Neural cell (in vitro differentiated cells): ENCODE measurements around the gene PPHLN1.

ENCODE experiments used
- EP300 ChIP-seq: fragments of 450-650 bp; conservative IDR thresholded peaks from 2 replicates; pipeline ENCODE4 v1.6.1; 2014; ENCODE audit warnings: antibody characterized with exemption, mild to moderate bottlenecking, moderate library complexity; ENCODE audit not compliant: poor library complexity, severe bottlenecking
- EZH2 ChIP-seq: fragments of 200-600, 300-800 bp; shearing (Covaris generic), sonication (generic); IDR thresholded peaks from 2 replicates; pipeline ENCODE4 v1.6.1; 2014; ENCODE audit warnings: antibody characterized with exemption, low read length, borderline replicate concordance, mild to moderate bottlenecking; ENCODE audit not compliant: insufficient read depth, poor library complexity, severe bottlenecking
- TAF1 ChIP-seq: IDR thresholded peaks from 2 replicates; pipeline ENCODE4 v1.6.1; 2012; ENCODE audit warnings: low read depth
- TF ChIP-seq, protein P1 (sequence below): fragments of 450-650 bp; IDR thresholded peaks from 2 replicates; pipeline ENCODE4 v1.5.1; 2014; ENCODE audit warnings: antibody characterized with exemption, mild to moderate bottlenecking, moderate library complexity; ENCODE audit not compliant: poor library complexity, severe bottlenecking

DNA sequence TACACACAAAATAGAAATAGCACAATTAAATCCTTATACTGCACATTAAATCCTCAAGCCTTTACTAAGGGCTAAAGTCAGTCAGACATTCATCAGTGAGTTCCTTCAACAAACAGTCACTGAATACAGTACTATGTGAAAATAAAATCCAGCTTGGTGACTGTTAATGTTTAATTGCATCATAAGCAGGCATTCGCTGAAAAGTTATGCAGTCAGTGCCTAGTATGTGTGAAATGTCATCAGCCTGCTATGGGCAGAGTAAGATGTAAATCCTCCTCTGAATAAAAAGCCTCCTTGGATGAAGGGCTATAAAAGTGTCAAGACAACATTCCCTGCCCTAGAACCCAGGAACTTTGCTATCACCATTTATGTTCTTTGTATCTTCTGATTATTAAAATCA, 147.2 kb downstream of the PPHLN1 start:
- no peak for TF ChIP-seq EP300
- TF ChIP-seq EZH2, result no peak
- TF ChIP-seq, protein P1, sequence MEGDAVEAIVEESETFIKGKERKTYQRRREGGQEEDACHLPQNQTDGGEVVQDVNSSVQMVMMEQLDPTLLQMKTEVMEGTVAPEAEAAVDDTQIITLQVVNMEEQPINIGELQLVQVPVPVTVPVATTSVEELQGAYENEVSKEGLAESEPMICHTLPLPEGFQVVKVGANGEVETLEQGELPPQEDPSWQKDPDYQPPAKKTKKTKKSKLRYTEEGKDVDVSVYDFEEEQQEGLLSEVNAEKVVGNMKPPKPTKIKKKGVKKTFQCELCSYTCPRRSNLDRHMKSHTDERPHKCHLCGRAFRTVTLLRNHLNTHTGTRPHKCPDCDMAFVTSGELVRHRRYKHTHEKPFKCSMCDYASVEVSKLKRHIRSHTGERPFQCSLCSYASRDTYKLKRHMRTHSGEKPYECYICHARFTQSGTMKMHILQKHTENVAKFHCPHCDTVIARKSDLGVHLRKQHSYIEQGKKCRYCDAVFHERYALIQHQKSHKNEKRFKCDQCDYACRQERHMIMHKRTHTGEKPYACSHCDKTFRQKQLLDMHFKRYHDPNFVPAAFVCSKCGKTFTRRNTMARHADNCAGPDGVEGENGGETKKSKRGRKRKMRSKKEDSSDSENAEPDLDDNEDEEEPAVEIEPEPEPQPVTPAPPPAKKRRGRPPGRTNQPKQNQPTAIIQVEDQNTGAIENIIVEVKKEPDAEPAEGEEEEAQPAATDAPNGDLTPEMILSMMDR, result no peak
- TF ChIP-seq TAF1, result no peak
